HG03064 (cell line): Measurements from ENCODE around the gene LHPP.

Source experiments
- ATAC-seq: cut with Tn5 transposase; IDR thresholded peaks from one replicate; pipeline ENCODE4 v1.9.1; 2021; ENCODE audit warnings: low read depth; ENCODE audit not compliant: unreplicated experiment

Gene LHPP

GRCh38 chr10:124648738-124649137 lies 187.1 kb downstream of the LHPP start:
- no peak for ATAC-seq

DNA sequence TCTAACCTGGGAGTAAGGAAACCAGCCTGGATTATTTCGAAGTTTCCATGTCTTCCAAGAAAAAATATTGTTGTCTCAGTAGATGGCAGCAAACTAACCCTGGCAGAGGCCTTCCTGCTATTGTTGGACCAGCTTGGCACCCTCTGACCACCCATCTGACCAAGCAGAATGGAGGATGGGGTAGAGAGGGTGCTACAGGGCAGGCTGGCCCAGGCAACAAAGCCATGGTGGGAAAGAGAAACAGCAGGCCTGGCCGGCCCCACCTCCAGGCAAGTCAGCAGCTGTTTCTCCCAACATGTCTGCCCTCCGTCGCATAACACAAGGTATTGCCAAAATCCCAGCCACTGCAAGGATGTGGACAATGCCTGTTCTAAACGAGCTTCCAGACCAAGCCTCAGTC lies 187.6 kb downstream of the LHPP start:
- no peak for ATAC-seq

- no peak for ATAC-seq
Observed at GRCh38 chr10:124650263-124650662, 188.6 kb downstream of the LHPP start.

DNA sequence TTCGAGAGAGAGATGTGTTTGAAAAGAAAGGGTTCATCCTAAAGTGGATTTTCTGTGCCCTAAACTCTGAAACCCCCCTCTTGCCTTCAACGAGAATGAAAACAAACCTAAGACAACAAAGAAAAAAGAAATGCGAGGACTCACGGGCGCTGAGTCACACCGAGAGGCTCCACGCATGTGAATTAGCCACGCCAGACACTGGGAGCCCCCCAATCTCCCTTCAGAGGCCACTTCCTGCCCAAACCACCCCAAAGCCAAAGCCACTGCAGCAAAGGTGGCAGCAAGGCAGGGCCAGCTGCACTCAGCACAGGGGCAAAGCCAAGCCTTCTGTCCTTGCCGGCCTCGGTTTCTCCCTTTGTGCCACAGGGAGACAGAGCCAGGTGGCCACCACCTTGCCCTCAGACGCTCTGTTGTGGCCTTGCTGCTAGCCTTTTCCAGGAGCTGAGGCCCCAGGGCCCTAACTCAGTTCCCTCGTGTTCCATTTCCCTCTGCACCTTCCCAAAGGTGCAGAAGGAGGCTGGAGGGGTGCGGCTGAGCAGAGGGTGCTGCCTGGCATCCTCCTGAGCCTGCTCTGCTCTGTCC lies 189.3 kb downstream of the LHPP start:
- no peak for ATAC-seq

DNA sequence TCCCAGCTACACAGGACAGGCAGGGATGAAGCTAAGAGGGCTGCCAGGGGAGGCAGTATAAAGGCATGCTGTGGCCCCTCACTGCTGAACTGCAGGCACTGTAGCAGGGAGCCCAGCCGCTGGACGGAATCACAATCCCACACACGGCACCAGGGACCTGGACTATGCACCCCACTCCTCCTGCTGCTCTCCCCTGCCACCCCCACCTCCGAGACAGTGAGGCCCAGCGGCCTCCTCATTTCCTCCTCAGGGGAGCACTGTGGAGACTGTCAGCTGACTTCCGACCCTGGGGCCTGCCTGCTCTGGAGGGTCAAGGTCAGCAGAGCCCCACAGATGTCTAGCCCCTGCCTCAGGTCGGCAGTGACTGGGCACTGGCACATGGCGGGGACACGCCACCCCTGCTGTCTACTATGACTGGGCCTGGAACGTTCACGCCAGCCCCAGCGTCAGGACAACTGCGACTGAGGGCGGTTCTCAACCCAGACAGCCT lies 189.8 kb downstream of the LHPP start:
- ATAC-seq, result no peak

DNA sequence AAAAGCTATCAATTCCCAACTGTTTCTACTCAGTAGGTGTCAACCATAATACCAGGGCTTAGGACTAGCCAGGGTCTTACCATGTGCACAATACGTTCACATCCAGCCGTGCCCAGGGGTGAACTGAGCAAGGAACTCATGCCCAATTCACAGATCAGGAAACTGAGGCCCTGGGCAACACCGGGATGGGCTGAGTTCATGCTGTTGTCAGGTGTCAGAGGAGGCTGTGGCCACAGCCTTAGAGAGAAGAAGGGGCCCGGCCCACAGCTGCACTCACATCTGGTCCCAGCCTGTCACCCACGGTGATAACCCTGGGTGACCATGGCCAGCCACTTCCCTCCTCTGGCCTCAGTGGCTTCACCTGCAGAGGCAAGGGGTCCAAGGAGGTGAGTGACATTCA lies 190.6 kb downstream of the LHPP start:
- no peak for ATAC-seq

DNA sequence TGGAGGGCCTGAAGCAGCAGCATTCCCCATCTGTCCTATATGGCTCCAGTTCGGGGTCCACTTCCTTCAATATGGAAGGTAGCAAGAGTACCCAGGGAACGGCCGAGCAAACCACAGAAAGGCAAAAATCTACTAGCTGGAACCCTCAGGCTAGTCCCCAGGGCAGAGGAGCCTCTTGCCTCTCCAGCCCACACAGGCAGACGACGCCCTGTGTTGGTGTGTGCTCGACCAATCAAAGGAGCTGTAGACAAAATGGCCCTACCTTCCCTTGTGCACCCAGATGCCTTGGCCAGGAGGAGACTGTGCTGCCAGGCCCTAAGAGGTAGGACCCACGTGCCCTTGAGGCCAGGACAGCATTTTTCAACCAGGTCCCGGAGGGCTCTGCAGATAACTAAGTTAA lies 191.1 kb downstream of the LHPP start:
- ATAC-seq, result no peak

DNA sequence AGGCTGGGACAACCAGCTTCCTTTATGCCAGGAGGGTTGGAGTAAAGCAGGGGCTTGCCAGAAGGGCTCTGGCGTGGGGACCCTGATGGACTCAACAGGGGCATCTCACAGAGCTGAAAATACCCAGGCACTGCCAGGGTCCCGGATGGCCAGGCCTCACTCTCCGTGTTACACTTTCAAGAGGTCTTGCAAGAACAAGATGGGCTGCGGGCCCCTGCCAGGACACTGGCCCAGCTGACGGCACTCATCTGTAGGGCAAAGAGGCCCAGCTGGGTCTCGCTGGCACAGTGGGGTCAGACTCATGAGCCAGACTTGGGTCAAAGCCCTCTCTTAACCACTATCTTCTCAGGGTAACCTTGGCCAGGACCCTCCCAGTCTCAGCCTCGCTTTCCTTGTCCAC lies 191.7 kb downstream of the LHPP start:
- ATAC-seq, result no peak

DNA sequence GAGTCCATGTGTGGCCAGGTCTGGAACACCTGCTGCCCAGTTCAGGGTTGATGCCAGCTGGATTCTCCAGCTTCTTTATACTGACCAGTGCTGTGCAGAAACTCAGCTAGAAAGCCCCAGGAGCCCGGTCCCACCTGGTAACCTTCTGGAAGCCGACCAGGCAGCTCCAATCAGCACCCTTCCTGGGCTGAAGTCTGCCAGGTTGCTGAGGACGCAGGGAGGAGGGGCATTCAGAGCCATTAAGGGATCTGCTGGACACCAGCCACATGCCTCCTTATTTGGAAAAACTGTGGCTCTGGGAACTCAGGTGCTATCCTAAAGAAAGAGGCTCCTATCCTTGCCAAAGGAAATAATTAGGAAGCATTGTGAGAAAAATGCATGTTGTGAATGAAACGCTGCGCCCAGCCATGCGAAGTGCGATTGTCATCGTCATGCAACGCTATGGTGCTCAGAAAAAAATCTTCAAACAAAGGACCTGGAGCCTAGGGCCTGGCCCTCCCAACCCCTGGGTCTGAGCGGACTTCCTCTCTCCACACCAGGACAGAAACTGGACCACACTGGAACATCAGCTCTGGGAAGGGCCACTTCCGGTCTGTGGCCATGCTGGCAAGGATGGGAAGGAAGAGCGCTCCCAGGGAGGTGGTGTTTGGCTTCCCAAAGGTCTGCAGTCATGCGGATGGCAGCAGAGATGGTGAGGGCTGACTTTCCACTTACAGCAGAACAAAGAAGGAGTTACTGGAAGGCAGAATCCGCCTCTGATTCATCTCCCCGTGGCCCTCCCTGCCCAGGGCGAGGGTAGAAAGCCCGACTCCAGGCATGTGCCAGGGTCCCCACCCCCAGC lies 192.4 kb downstream of the LHPP start:
- no peak for ATAC-seq

DNA sequence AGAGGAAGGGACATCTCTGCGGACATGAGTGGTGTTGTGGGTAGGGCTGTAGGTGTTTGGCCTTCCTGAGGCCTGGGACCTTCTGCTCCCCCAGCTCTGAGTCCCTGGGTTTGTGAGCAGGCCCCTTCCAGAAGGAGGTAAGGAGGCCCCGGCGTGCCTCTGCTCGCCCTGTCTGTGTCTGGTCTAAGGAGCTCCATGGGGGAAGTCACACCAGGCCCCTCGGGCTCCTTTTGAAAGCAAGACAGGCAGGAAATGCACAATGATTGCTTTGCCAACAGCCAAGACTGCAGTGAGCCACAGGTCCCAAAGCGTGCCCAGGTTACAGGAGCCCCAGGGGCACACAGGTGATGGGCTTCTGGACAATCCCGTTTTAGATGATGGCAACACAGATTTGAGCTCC lies 193.1 kb downstream of the LHPP start:
- ATAC-seq, result no peak

GRCh38 chr10:124655191-124656112 lies 193.8 kb downstream of the LHPP start:
- ATAC-seq, result no peak

DNA sequence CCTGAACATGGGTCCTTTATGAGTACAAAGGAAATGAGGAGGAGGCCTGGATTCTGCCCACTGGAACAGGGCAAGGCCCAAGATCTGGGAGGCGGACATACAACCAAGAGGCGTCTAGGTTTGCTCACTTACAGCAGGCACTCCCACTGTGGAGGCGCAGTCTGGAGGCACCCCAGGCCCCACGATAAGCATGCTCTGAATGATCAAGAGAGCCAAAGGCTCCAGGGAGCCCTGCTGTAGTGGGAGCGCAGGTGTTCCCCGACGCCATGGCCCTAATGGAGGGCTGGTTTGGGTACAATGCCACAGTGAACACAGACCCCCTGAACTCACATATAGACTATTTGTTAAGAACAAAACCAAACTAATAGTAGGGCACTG lies 194.5 kb downstream of the LHPP start:
- ATAC-seq, result no peak

DNA sequence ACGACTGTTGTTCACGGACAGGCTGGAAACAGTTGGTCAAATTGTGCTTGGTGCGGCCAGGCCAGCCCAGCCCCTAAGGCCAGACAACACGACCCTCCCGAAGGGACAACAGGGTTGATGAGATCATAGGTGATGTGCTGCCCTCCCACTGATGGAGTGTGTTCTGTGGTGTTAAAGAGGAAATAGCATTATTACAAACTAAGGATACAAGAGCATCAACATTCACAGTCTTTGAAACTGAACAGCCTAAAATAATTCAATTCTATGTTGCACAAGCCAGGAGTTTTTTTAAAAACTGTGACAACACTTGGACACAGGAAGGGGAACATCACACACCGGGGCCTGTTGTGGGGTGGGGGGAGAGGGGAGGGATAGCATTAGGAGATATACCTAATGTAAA lies 194.9 kb downstream of the LHPP start:
- ATAC-seq, result no peak

- ATAC-seq, result no peak
Observed at GRCh38 chr10:124657806-124658205, 196.2 kb downstream of the LHPP start.

DNA sequence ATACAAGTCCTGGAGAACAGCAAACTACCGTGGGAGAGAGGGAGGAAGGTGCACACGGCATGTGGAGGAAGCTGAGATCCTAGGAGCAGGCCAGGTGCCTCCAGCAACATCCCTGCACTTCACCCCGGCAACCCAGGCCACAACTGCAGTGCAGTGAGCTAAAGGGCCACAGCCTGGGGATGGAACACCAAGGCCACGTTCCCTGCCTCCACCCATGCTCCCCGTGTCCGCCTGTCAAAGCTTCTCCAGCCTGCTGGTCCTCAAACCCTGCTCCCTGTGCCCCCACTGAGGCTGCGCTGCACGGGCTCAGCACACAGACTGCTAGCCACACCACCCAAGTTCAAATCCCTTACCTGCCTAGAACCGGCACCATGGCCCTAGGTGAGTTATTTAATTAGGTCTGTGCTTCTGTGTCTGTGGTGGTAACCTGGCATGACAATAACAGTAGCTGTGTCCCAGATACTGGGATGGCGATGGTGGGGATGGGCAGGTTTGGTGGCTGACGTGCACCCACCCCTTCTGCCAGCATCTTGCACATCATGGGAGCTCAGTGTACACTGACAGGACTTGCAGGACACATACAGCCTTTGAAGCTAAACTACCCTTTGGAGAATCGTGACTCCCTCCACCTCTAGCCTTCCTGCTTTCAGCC lies 197.1 kb downstream of the LHPP start:
- no peak for ATAC-seq

DNA sequence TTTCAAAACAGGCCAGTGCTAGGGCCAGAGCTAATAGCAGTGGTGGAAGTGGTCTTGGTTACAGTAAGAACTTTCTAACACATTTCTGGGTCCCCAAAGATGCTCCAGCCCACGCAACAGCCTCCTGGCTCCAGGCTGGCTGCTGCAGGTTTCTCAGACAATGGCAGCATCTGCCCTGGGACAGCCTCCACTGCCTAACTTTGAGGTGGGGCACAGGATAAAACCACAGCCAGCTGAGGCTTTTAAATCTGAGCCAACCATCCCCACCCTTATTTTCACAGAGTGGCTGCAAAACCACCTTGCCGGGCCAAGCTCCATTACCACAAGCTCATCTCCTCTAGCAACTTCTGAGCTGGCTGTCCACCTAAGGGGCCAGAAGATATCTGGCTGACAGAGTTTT lies 197.8 kb downstream of the LHPP start:
- ATAC-seq, result no peak

GRCh38 chr10:124660404-124661125 lies 198.9 kb downstream of the LHPP start:
- ATAC-seq, result no peak

DNA sequence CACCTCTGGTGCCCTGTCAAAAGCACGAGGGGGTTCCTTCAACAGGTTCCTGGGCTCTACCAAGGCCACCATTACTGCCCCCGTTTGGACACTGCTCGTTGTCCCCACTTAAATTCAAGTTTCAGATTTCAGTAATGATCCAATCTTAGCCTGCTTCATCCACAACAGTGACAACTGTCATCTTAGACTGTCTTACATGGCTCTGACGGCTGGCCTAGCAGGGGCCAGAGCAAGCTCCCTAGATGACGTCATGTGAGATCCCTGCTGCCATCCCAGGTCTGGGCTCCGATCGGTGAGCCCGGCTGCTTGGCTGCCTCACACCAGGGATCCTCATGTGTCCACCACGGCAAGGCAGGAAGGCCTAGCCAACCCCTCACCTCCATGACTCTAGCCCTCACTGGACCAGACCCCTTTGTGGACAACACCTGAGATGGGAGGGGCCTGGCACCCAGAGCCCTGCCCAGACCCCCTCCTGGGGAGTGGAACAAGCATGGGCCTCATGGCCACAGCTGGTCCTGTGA lies 200.1 kb downstream of the LHPP start:
- ATAC-seq, result no peak

DNA sequence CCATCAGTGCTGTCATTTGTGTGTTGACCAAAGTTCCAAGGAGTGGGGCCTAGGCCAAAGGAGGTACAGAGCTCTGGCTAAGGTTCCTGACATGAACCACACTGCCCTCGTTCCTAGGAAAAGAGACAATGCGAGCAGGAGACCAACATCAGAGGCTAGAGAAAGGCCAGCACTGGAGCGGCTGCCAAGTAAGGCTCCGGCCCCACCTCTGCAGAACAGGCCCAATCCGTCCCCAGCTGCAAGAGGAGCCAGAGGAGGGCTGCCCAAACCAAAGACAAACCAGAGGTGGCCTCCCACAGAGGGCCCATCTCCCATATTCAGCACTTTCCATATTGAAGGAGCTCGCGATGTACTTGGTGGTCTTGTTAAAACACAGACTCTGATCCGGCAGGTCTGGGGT lies 201.6 kb downstream of the LHPP start:
- no peak for ATAC-seq
